ENCODE measurements around the gene GARNL3.

GRCh38 chr9:127334725-127335124 is 70.2 kb downstream of the GARNL3 start:
- no peak for TF ChIP-seq CTCF (IDR thresholded peaks at IDR 0.05; ENCODE audit: poor library complexity, severe bottlenecking)
- TF ChIP-seq SMC3 (conservative IDR thresholded peaks at IDR 0.05; ENCODE audit: poor library complexity): no peak
- TF ChIP-seq EZH2 (IDR thresholded peaks at IDR 0.05; ENCODE audit: borderline replicate concordance, insufficient read depth, low read length, poor library complexity, severe bottlenecking): no peak
- TF ChIP-seq POLR2AphosphoS5 (IDR thresholded peaks at IDR 0.05): no peak
- TF ChIP-seq RAD21 (conservative IDR thresholded peaks at IDR 0.05): no peak
- no peak for TF ChIP-seq EP300 (conservative IDR thresholded peaks at IDR 0.05; ENCODE audit: poor library complexity, severe bottlenecking)
- TF ChIP-seq REST (IDR thresholded peaks at IDR 0.05; ENCODE audit: borderline replicate concordance): no peak
- no peak for TF ChIP-seq MXI1 (conservative IDR thresholded peaks at IDR 0.05; ENCODE audit: poor library complexity, severe bottlenecking)

Measured in neural cell (in vitro differentiated cells).